D721Med (cell line): ENCODE measurements around the gene IDI2.

Experiments
- DNase-seq: peaks from one replicate; pipeline ENCODE4 v3.0.0; 2011; ENCODE audit warnings: low spot score; ENCODE audit not compliant: insufficient read length
- FAIRE-seq: peaks from 2 replicates; lab custom pipeline; 2011; peaks lifted over from hg19 to GRCh38; lab: Jason Lieb, UNC
- TF ChIP-seq, protein P1 (sequence below): IDR thresholded peaks from 2 replicates; pipeline ENCODE4 v1.5.1; 2012; ENCODE audit warnings: mild to moderate bottlenecking, control low read depth; ENCODE audit not compliant: insufficient read depth; ENCODE audit errors: missing control alignments

The IDI2 gene

DNA sequence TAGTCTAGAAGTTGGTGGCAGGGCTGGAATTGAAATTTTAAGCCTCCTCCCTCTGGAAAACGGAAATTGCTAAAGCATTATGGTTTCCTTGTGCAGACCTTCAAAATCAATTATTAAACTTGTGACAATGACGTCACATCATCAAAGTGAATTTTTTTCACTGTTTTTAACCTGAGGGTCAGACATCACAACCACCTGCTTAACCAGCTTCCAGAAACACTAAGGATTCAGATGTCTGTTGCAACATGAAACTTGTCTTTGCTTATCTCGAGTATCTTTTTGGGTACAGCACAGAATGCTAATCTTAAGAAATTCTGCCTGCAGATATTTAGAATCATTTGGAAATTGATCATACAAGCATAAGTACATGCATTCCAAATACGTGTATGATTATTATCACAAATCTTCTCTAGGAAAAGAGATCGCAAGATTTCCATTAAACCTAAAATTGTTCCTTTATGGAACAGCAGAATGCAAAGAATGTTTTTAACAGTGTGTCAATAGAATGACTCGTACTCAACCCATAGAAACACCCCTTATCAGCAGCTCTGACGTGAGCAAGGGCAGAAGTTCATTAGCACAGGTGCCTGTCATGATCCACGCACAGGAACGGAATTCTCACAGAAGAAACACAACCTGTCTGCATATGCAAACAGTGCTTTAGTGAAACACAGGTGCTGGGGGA, 41.5 kb downstream of the IDI2 start:
- no peak for FAIRE-seq
- DNase-seq = no peak
- TF ChIP-seq, protein P1, sequence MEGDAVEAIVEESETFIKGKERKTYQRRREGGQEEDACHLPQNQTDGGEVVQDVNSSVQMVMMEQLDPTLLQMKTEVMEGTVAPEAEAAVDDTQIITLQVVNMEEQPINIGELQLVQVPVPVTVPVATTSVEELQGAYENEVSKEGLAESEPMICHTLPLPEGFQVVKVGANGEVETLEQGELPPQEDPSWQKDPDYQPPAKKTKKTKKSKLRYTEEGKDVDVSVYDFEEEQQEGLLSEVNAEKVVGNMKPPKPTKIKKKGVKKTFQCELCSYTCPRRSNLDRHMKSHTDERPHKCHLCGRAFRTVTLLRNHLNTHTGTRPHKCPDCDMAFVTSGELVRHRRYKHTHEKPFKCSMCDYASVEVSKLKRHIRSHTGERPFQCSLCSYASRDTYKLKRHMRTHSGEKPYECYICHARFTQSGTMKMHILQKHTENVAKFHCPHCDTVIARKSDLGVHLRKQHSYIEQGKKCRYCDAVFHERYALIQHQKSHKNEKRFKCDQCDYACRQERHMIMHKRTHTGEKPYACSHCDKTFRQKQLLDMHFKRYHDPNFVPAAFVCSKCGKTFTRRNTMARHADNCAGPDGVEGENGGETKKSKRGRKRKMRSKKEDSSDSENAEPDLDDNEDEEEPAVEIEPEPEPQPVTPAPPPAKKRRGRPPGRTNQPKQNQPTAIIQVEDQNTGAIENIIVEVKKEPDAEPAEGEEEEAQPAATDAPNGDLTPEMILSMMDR = no peak

DNA sequence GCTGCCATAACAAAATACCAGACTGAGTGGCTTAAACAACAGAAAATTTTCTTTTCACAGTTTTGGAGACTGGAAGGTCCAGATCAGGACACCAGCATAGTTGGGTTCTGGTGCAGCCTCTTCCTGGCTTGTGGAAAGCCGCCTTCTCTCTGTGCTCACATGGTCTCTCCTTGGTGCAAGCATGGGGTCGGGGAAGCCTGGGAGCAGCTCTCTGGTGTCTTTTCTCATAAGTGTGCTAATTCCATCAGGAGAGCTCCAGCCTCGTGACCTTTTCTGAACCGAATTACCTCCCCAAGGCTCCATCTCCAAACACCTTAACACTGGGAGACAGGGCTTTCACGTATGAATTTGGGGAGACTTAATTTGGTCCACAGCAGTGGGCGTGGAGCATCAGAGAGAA, 42.3 kb downstream of the IDI2 start:
- DNase-seq = no peak
- TF ChIP-seq, protein P1 = no peak
- FAIRE-seq = no peak

DNA sequence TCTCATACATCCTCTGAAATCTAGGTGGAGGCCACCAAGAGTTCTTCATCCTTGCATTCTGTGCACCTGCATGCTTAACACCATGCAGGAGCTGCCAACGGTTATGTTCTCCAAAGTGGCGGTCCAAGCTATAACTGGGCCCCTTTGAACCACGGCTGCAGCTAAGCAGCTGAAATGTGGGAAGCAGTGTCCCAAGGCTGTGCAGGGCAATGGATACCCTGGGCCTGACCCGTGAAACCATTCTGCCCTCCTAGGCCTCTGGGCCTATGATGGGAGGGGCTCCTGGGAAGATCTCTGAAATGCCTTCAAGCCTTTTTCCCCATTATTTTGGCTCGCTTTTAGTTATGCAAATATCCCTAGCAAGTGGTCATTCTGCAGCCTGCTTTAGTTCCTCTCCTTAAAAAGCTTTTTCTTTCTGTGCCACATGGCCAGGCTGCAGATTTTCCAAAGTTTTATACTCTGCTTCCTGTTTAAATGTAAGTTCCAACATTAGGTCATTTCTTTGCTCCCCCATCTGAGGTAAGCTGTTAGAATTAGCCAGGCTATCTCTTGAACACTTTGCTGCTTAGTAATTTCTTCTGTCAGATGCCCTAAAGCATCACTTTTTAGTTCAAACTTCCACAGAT, 45.1 kb downstream of the IDI2 start:
- TF ChIP-seq, protein P1 = no peak
- DNase-seq (no peak), FAIRE-seq (no peak)

GRCh38 chr10:978826-979421, 46.7 kb downstream of the IDI2 start:
- TF ChIP-seq, protein P1 = no peak
- no peak for DNase-seq
- no peak for FAIRE-seq

DNA sequence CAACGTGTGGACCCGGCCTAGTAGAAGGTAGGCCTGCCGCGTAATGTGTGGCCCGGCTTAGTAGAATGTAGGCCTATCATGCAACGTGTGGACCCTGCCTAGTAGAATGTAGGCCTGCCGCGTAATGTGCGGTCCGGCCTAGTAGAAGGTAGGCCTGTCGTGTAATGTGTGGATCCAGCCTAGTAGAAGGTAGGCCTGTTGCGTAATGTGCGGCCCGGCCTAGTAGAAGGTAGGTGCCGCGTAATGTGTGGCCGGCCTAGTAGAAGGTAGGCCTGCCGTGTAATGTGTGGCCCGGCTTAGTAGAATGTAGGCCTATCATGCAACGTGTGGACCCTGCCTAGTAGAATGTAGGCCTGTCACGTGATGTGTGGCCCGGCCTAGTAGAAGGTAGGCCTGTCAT, 49.3 kb downstream of the IDI2 start:
- TF ChIP-seq, protein P1 = no peak
- DNase-seq (no peak), FAIRE-seq (no peak)

DNA sequence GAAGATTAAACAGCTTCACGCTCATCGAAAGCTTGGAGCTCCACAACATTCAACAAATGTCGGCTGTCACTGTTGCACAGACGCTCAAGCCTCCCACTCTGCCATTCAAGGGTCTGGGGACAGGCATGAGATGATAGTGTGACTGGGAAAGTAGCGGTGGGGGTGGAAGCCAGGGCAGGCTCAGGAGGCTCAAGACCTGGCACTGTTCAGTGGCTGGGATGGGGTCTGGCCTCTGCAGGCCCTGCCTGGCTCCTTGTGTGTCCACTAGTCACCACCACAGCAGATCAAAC, 50.9 kb downstream of the IDI2 start:
- FAIRE-seq = no peak
- no peak for DNase-seq
- TF ChIP-seq, protein P1 = no peak
